Thyroid gland (tissue), 4 donors: ENCODE results near the gene PTPN3. TPM values are rescaled to one million over a fixed set of nuclear protein-coding genes. Genes with fewer than 3 reads are reported as not detected.

Experiments used
- DNase-seq, 2 donors: peaks; one replicate each; pipeline ENCODE4 v3.0.0-alpha.2; 2019
- H3K27ac ChIP-seq, 3 donors: fragments of 200-600 bp; sonication (generic); 1 replicate in 2 of 3; 2 replicates in 1 of 3; pipeline ENCODE4 v1.5.1; 2016 to 2019; ENCODE audit warnings: mild to moderate bottlenecking in 1 of 3, moderate library complexity in 1 of 3
- H3K27me3 ChIP-seq: fragments of 200-600 bp; sonication (generic); one replicate; pipeline ENCODE4 v1.5.1; 2019
- H3K36me3 ChIP-seq, 2 donors: fragments of 200-600 bp; sonication (generic); one replicate each; pipeline ENCODE4 v1.5.1; 2016 to 2019
- H3K4me1 ChIP-seq, 2 donors: fragments of 200-600 bp; sonication (generic); one replicate each; pipeline ENCODE4 v1.5.1; 2017 to 2019
- H3K4me3 ChIP-seq, 3 donors: fragments of 200-600 bp; sonication (generic); replicated peaks in 1 of 3; 1 replicate in 2 of 3; 2 replicates in 1 of 3; pipeline ENCODE4 v1.5.1; 2016; ENCODE audit warnings: mild to moderate bottlenecking in 1 of 3
- H3K9me3 ChIP-seq: fragments of 200-600 bp; sonication (generic); one replicate; pipeline ENCODE4 v1.5.1; 2017
- POLR2A ChIP-seq, 2 donors: fragments of 450-650 bp; IDR thresholded peaks; one replicate each; pipeline ENCODE4 v1.6.1; 2017; ENCODE audit warnings: antibody characterized with exemption in 2 of 2, mild to moderate bottlenecking in 2 of 2, moderate library complexity in 1 of 2
- WGBS, 2 donors: methylation state at CpG; one replicate each; pipeline ENCODE4 v1.1.5; 2017; 5-methylcytosine and 5-hydroxymethylcytosine counted together
- intact Hi-C: fragments of 100-400 bp; cut with DNase I; formaldehyde crosslinking; loops from one replicate; pipeline ENCODE4 v1.15.1; 2023
- microRNA-seq: library from miRNA; unstranded; fragments of <30 nt; microRNA quantifications from one replicate; pipeline ENCODE4, GENCODE V29; 2016
- small RNA-seq: library from RNA; depleted of rRNA; stranded (forward); fragments of <200 nt; gene quantifications from one replicate; pipeline ENCODE3, GENCODE V24; 2016
- total RNA-seq, 4 donors: library from RNA; depleted of rRNA; stranded (reverse); fragments of >200 nt; gene quantifications; one replicate each; pipeline ENCODE4 v1.2.3, GENCODE V29; 2016
- TF ChIP-seq, protein P1 (sequence below), 6 experiments: fragments of 200-600 bp in 3 of 6; fragments of 450-650 bp in 3 of 6; sonication (generic) in 3 of 6; IDR thresholded peaks; one replicate each; pipeline ENCODE4 v1.5.1; 2016 to 2019; ENCODE audit warnings: antibody characterized with exemption in 6 of 6, mild to moderate bottlenecking in 2 of 6, inconsistent platforms in 1 of 6, moderate library complexity in 1 of 6

Gene PTPN3
- total RNA-seq, 4 donors from 2014 or later = 18.6 to 22.0 (median 21.3) TPM

- Histone ChIP-seq H3K9me3 (no peaks in the 10 kb centered on the region), H3K27me3 (no peaks in the 10 kb centered on the region), H3K36me3 (no peaks in the 10 kb centered on the region), H3K4me1 (peaks cover 6 to 18% of the 10 kb centered on the region in 2 donors), H3K4me3 (no peak overlapping the region), H3K27ac (no peak overlapping the region)
- no peak for DNase-seq
- WGBS, 2 donors = 81 to 84% methylated on average over 7 of the region's 7 CpGs
- intact Hi-C loops = no loop called here
- no peak for TF ChIP-seq POLR2A (IDR thresholded peaks at IDR 0.05)
- TF ChIP-seq, protein P1, sequence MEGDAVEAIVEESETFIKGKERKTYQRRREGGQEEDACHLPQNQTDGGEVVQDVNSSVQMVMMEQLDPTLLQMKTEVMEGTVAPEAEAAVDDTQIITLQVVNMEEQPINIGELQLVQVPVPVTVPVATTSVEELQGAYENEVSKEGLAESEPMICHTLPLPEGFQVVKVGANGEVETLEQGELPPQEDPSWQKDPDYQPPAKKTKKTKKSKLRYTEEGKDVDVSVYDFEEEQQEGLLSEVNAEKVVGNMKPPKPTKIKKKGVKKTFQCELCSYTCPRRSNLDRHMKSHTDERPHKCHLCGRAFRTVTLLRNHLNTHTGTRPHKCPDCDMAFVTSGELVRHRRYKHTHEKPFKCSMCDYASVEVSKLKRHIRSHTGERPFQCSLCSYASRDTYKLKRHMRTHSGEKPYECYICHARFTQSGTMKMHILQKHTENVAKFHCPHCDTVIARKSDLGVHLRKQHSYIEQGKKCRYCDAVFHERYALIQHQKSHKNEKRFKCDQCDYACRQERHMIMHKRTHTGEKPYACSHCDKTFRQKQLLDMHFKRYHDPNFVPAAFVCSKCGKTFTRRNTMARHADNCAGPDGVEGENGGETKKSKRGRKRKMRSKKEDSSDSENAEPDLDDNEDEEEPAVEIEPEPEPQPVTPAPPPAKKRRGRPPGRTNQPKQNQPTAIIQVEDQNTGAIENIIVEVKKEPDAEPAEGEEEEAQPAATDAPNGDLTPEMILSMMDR (IDR thresholded peaks at IDR 0.05) = no peak
These were observed 163.0 kb downstream of the PTPN3 start for GRCh38 chr9:109335121-109335520.

DNA sequence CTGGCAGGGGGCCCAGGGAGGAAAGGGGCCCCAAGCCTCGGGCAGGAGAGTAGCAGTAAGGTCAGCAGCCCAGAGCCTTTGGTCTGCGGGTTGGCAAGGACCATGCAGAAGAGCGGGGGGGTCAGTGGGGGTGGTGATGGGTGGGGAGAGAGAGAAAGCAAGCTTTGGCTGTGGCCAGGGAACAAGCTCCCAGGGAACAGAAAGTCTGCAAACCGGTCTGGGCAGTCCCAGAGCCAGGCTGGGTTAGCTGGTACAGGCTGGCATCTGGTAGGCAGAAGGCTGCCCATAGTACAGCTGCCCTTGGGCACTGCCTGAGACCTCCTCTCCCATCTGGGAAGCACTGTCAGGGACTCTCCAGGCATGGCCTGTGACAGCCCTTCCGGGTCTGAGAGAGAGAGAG, 166.8 kb downstream of the PTPN3 start:
- DNase-seq = peak; percentile 98 to 99
- intact Hi-C loops = no loop called here
- Histone ChIP-seq H3K36me3 (no peaks in the 10 kb centered on the region), H3K9me3 (no peaks in the 10 kb centered on the region), H3K4me3 (no peak overlapping the region), H3K4me1 (peaks cover 35 to 48% of the 10 kb centered on the region in 2 donors), H3K27ac (peak overlapping the region; percentile 85 to 98 (median 86)), H3K27me3 (no peaks in the 10 kb centered on the region)
- TF ChIP-seq, protein P1 (IDR thresholded peaks at IDR 0.05) = no peak
- peak in 1 of 2 donors; percentile 67 for TF ChIP-seq POLR2A (IDR thresholded peaks at IDR 0.05)
- WGBS, 2 donors = 9 to 28% methylated on average over 5 of the region's 5 CpGs

DNA sequence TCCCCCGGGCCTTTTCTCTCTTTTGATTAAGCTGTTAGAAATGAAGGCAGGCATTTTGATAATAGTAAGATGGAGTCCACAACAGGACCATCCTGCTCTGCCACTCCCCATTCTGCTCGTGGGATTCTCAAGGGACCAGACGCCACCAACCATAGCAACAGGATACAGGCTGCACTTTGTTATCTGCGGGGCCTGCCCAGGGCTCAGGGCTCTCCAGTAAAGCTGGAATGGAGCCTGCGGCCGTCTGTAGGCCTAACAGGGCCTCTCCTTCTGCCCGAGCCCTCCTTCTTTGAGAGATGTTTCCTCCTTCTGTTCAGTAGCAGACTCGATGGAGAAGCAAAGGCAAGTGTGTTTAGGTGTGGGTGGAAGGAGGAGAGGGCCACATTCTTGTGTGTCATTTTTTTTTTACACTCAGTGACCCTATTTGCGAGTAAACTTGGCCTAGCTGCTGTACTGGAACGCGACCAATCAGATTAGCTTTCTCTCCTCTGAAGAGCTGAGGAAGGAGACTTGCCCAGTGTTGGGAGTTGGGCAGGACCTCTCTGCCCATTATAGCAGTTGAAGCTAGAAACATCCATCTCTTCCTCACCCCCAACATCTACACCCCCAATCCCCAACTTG, 168.4 kb downstream of the PTPN3 start:
- peaks cover 35 to 48% of the 10 kb centered on the region in 2 donors for H3K4me1 ChIP-seq
- H3K9me3 ChIP-seq = no peaks in the 10 kb centered on the region
- H3K36me3 ChIP-seq = no peaks in the 10 kb centered on the region
- TF ChIP-seq, protein P1 (IDR thresholded peaks at IDR 0.05) = no peak
- no peak for TF ChIP-seq POLR2A (IDR thresholded peaks at IDR 0.05)
- H3K4me3 ChIP-seq = no peak overlapping the region
- H3K27me3 ChIP-seq = no peaks in the 10 kb centered on the region
- intact Hi-C loops = no loop called here
- WGBS, 2 donors = 36 to 39% methylated on average over 11 of the region's 11 CpGs
- H3K27ac ChIP-seq = peak overlapping the region; percentile 85 to 98 (median 86)
- DNase-seq = peak; percentile 58 to 59

DNA sequence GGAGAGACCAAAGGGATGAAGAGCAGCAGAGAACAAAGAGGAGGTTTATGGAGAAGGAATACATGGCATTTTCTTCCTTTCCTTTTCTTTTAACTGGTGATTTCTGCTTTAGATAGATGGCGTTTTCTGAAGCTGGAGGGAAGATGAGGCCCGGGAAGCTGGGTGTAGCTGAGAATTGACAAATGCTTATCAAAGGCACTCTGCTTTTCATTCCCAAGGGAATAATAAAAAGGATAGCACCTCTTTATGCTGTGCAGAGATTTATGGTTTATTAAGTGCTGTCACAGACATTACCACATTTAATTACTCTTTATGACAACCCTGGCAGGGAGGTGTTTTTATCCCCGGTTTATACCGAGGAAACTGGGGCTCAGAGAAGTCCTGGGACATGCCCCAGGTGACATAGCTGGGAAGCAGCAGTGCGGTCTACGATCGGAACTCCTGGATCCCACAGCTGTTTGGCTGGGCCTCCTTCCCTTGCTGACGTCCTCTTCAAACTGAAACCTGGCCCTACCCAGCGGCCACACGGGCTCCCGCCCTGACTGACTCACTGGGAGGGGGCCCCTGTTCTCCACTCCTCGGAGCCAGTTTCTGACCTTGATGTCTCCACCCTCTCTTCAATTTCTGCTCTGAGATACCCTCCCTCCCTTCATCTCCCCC, 169.0 kb downstream of the PTPN3 start:
- WGBS, 2 donors = 30% methylated on average over 12 of the region's 12 CpGs
- Histone ChIP-seq H3K36me3 (no peaks in the 10 kb centered on the region), H3K27ac (peak overlapping the region; percentile 85 to 98 (median 86)), H3K4me3 (no peak overlapping the region), H3K4me1 (peaks cover 35 to 48% of the 10 kb centered on the region in 2 donors), H3K9me3 (no peaks in the 10 kb centered on the region), H3K27me3 (no peaks in the 10 kb centered on the region)
- TF ChIP-seq, protein P1 (IDR thresholded peaks at IDR 0.05) = no peak
- peak in 1 of 2 donors; percentile 55 for TF ChIP-seq POLR2A (IDR thresholded peaks at IDR 0.05)
- DNase-seq = peak; percentile 77 to 86
- intact Hi-C loops = no loop called here

Small RNAs within 50 kb of the gene (microRNA-seq; reads per million reads assigned to microRNA genes)
- gene MIR3927 = not detected

Small RNAs within 50 kb of the gene (small RNA-seq; reads per million reads assigned to genes)
- gene MIR3927 = not detected

Other genes starting within 250 kb of the PTPN3 start
- 10 to 100 TPM; 56.4 to 72.7 (median 71.0) TPM for gene EPB41L4B, start 177.2 kb downstream of the PTPN3 start, total RNA-seq